ENCODE data around the gene PPIB.

Gene PPIB

DNA sequence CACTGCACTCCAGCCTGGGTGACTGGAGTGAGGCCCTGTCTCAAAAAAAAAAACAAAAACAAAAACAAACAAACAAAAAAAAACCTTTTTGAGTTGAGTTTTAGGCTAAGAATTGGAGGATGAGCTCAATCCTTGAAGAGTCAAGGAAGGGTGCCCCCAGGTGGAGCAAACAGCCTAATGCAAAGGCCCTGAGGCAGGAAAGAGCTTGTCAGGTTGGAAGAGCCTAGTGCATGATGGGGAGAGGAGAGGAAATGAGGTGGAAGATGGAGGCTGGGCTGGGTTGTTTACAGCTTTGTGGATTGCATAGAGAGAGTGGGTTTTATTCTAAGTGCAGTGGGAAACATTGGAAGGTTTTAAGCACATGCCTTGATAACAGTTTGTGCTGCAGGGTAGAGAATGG, 13.4 kb downstream of the PPIB start (continued):
- TF ChIP-seq, protein P1, sequence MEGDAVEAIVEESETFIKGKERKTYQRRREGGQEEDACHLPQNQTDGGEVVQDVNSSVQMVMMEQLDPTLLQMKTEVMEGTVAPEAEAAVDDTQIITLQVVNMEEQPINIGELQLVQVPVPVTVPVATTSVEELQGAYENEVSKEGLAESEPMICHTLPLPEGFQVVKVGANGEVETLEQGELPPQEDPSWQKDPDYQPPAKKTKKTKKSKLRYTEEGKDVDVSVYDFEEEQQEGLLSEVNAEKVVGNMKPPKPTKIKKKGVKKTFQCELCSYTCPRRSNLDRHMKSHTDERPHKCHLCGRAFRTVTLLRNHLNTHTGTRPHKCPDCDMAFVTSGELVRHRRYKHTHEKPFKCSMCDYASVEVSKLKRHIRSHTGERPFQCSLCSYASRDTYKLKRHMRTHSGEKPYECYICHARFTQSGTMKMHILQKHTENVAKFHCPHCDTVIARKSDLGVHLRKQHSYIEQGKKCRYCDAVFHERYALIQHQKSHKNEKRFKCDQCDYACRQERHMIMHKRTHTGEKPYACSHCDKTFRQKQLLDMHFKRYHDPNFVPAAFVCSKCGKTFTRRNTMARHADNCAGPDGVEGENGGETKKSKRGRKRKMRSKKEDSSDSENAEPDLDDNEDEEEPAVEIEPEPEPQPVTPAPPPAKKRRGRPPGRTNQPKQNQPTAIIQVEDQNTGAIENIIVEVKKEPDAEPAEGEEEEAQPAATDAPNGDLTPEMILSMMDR (tag by site-specific recombination; IDR thresholded peaks at IDR 0.05) = peak; percentile 57; the same call in 1 of the 2 replicates
- TF ChIP-seq, protein P2, sequence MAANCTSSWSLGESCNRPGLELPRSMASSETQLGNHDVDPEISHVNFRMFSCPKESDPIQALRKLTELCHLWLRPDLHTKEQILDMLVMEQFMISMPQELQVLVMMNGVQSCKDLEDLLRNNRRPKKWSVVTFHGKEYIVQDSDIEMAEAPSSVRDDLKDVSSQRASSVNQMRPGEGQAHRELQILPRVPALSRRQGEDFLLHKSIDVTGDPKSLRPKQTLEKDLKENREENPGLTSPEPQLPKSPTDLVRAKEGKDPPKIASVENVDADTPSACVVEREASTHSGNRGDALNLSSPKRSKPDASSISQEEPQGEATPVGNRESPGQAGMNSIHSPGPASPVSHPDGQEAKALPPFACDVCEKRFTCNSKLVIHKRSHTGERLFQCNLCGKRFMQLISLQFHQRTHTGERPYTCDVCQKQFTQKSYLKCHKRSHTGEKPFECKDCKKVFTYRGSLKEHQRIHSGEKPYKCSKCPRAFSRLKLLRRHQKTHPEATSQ (tag by site-specific recombination; IDR thresholded peaks at IDR 0.05) = no peak
- TF ChIP-seq ZNF623 (tag by site-specific recombination; IDR thresholded peaks at IDR 0.05) (peak; percentile 88), ZBTB8A (tag by site-specific recombination; IDR thresholded peaks at IDR 0.05) (no peak)

DNA sequence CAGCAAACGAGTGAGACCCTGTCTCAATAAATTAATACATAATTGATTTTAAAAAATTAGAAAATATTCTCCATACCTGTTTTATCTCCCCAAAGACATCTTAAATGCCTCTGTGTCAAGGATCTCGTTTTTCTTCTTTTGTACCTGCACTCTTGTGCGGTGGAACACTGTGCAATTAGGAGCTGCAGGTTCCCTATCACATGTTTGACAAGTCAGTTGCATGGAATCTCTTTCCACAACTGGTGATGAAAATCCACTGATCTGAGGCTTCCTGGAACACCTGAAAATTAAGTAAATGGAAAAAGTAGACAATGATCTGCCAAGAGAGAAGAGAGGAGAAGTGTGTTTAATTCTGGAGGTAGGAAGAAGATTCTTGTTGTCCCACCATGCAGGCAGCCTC, 14.2 kb downstream of the PPIB start:
- Histone ChIP-seq H3K4me3 (ENCODE audit: low read depth, low read length) (no peak overlapping the region), H3K9me3 (ENCODE audit: control insufficient read depth, insufficient read depth, low read depth, low read length) (no peaks in the 10 kb centered on the region), H3K27ac (ENCODE audit: extremely low read depth, low read depth, low read length) (no peak overlapping the region), H3K36me3 (ENCODE audit: control insufficient read depth in 2 of 2, insufficient read depth in 1 of 2, low read length in 2 of 2) (peaks cover 0 to 2% of the 10 kb centered on the region in 2 experiments; a peak in 1 of 3 replicates), H3K4me1 (ENCODE audit: control insufficient read depth, insufficient read depth, low read length) (peaks cover 2% of the 10 kb centered on the region; the same call in 1 of the 2 replicates)
- TF ChIP-seq KLF16 (tag by site-specific recombination; IDR thresholded peaks at IDR 0.05) (no peak), ZNF785 (tag by site-specific recombination; IDR thresholded peaks at IDR 0.05) (no peak), ZNF16 (tag by site-specific recombination; IDR thresholded peaks at IDR 0.05; ENCODE audit: low read depth) (no peak), ZNF175 (tag by site-specific recombination; IDR thresholded peaks at IDR 0.05) (no peak), ZNF514 (tag by site-specific recombination; IDR thresholded peaks at IDR 0.05) (no peak), ZNF654 (tag by site-specific recombination; IDR thresholded peaks at IDR 0.05; ENCODE audit: low read depth) (no peak), ZNF549 (tag by site-specific recombination; IDR thresholded peaks at IDR 0.05) (no peak), ZNF426 (tag by site-specific recombination; IDR thresholded peaks at IDR 0.05) (no peak), ZNF155 (tag by site-specific recombination; IDR thresholded peaks at IDR 0.05) (no peak), ZNF701 (tag by site-specific recombination; IDR thresholded peaks at IDR 0.05) (no peak), ZNF2 (tag by site-specific recombination; IDR thresholded peaks at IDR 0.05) (no peak)
- TF ChIP-seq, protein P3, sequence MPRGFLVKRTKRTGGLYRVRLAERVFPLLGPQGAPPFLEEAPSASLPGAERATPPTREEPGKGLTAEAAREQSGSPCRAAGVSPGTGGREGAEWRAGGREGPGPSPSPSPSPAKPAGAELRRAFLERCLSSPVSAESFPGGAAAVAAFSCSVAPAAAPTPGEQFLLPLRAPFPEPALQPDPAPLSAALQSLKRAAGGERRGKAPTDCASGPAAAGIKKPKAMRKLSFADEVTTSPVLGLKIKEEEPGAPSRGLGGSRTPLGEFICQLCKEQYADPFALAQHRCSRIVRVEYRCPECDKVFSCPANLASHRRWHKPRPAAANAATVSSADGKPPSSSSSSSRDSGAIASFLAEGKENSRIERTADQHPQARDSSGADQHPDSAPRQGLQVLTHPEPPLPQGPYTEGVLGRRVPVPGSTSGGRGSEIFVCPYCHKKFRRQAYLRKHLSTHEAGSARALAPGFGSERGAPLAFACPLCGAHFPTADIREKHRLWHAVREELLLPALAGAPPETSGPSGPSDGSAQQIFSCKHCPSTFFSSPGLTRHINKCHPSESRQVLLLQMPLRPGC (tag by site-specific recombination; IDR thresholded peaks at IDR 0.05) = no peak
- CTCF ChIA-PET = interaction anchor here (1.8 kb wide), 1 partner anchor 14 kb away, joined by 7 read pairs; no protein-coding TSS in a partner anchor
- POLR2A ChIA-PET = interaction anchor here (1.2 kb wide), 1 partner anchor 55 kb away, joined by 3 read pairs; the partner anchor contains the start of gene CIAO2A

DNA sequence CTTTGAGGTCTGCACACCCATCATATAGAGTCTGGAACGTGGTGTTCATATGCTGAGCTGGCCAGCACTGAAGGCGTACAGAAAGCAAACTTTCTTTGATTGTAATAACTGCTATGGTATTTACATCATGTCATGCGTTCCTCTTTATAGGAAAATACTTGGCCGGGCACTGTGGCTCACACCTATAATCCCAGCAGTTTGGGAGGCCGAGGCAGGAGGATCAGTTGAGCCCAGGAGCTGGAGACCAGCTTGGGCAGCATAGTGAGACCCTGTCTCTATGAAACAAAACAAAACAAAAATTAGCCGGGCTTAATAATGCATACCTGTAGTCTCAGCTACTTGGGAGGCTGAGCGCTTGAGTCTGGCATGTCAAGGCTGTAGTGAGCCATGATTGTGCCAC, 14.7 kb downstream of the PPIB start:
- Histone ChIP-seq H3K36me3 (ENCODE audit: control insufficient read depth in 2 of 2, insufficient read depth in 1 of 2, low read length in 2 of 2) (peaks cover 0 to 6% of the 10 kb centered on the region in 2 experiments; a peak in 1 of 3 replicates), H3K4me3 (ENCODE audit: low read depth, low read length) (no peak overlapping the region), H3K4me1 (ENCODE audit: control insufficient read depth, insufficient read depth, low read length) (peaks cover 2% of the 10 kb centered on the region; the same call in 1 of the 2 replicates), H3K27ac (ENCODE audit: extremely low read depth, low read depth, low read length) (no peak overlapping the region), H3K9me3 (ENCODE audit: control insufficient read depth, insufficient read depth, low read depth, low read length) (no peaks in the 10 kb centered on the region)
- ChIA-PET CTCF (interaction anchor here (1.8 kb wide), 1 partner anchor 14 kb away, joined by 7 read pairs; no protein-coding TSS in a partner anchor), POLR2A (no interaction called here)
- TF ChIP-seq, protein P4, sequence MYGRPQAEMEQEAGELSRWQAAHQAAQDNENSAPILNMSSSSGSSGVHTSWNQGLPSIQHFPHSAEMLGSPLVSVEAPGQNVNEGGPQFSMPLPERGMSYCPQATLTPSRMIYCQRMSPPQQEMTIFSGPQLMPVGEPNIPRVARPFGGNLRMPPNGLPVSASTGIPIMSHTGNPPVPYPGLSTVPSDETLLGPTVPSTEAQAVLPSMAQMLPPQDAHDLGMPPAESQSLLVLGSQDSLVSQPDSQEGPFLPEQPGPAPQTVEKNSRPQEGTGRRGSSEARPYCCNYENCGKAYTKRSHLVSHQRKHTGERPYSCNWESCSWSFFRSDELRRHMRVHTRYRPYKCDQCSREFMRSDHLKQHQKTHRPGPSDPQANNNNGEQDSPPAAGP (tag by site-specific recombination; IDR thresholded peaks at IDR 0.05) = no peak
- TF ChIP-seq, protein P5, sequence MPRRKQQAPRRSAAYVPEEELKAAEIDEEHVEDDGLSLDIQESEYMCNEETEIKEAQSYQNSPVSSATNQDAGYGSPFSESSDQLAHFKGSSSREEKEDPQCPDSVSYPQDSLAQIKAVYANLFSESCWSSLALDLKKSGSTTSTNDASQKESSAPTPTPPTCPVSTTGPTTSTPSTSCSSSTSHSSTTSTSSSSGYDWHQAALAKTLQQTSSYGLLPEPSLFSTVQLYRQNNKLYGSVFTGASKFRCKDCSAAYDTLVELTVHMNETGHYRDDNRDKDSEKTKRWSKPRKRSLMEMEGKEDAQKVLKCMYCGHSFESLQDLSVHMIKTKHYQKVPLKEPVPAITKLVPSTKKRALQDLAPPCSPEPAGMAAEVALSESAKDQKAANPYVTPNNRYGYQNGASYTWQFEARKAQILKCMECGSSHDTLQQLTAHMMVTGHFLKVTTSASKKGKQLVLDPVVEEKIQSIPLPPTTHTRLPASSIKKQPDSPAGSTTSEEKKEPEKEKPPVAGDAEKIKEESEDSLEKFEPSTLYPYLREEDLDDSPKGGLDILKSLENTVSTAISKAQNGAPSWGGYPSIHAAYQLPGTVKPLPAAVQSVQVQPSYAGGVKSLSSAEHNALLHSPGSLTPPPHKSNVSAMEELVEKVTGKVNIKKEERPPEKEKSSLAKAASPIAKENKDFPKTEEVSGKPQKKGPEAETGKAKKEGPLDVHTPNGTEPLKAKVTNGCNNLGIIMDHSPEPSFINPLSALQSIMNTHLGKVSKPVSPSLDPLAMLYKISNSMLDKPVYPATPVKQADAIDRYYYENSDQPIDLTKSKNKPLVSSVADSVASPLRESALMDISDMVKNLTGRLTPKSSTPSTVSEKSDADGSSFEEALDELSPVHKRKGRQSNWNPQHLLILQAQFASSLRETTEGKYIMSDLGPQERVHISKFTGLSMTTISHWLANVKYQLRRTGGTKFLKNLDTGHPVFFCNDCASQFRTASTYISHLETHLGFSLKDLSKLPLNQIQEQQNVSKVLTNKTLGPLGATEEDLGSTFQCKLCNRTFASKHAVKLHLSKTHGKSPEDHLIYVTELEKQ (tag by site-specific recombination; IDR thresholded peaks at IDR 0.05; ENCODE audit: borderline replicate concordance) = no peak
- no peak for TF ChIP-seq ZNF174 (tag by site-specific recombination; IDR thresholded peaks at IDR 0.05)
- no peak for TF ChIP-seq WT1 (tag by site-specific recombination; IDR thresholded peaks at IDR 0.05)
- TF ChIP-seq, protein P6, sequence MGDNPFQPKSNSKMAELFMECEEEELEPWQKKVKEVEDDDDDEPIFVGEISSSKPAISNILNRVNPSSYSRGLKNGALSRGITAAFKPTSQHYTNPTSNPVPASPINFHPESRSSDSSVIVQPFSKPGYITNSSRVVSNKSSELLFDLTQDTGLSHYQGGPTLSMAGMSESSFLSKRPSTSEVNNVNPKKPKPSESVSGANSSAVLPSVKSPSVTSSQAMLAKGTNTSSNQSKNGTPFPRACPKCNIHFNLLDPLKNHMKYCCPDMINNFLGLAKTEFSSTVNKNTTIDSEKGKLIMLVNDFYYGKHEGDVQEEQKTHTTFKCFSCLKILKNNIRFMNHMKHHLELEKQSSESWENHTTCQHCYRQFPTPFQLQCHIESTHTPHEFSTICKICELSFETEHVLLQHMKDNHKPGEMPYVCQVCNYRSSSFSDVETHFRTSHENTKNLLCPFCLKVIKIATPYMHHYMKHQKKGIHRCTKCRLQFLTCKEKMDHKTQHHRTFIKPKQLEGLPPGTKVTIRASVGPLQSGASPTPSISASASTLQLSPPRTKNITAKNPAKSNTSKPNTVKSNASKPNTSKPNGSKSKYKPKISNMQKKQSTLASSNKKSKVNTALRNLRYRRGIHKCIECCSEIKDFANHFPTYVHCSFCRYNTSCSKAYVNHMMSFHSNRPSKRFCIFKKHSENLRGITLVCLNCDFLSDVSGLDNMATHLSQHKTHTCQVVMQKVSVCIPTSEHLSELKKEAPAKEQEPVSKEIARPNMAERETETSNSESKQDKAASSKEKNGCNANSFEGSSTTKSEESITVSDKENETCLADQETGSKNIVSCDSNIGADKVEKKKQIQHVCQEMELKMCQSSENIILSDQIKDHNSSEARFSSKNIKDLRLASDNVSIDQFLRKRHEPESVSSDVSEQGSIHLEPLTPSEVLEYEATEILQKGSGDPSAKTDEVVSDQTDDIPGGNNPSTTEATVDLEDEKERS (tag by site-specific recombination; IDR thresholded peaks at IDR 0.05) = no peak
